GM19468 (cell line): ENCODE data around the gene LAMC2.
"Not testable (repeated sequence)": the region's sequence is repeated elsewhere in the genome, so short reads cannot be mapped to it uniquely, and the experiment has no call there.

Source experiments
- ATAC-seq: cut with Tn5 transposase; IDR thresholded peaks from one replicate; pipeline ENCODE4 v1.9.1; 2021; ENCODE audit warnings: mild to moderate bottlenecking, moderate library complexity, moderate number of reproducible peaks; ENCODE audit not compliant: unreplicated experiment; ENCODE audit errors: extremely low read depth

LAMC2 gene

DNA sequence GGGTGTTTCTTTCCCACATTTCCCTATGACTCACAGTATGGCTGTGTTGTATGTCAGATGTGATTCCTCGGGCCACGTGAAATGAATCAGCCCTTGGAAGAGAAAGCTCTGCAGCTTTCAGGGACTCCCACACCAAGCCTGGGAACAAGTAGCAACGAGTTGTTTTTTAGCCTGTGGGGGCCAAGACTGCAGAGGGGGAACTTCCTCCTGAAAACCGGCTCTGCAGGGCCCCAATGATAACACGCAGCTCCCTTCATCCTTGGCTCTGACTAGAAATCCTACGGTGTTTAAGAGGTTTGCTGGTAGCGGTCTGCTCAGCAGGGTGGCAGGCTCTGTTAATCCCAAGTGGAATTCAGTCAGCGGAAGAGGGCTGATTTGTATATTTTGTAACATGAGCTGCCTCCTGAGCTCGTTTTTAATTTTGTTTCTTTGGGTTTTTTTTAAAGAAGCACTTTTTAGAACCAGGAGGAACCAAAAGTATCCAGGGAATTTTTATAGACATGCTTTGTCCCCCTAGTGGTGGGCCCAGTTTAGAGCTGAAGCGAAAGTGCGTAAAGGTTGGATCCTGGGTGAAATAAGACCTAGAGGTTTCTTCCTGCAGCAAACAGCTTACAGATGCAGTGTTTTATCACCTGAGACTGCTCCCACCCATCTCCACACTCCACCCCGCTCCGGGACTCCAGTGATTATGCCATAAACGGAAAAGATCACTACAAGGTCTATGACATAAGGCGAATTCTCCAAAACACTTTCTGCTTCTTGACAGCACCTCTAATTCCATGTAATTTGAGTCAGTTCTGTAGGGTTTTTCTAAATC is 48.8 kb downstream of the LAMC2 start:
- ATAC-seq, result no peak

DNA sequence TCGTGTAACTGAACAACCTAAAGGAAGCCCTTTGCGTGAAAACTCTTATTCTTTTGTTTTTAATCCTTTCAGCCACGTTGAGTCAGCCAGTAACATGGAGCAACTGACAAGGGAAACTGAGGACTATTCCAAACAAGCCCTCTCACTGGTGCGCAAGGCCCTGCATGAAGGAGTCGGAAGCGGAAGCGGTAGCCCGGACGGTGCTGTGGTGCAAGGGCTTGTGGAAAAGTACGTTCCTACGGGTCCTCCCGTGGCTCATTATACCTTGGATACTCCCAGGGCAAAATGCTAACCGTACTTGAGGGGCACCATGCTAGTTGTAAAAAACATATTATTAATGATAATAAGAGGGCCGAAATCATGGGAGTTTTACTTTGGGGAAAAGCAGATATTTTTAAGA is 49.4 kb downstream of the LAMC2 start:
- ATAC-seq, result no peak

- ATAC-seq, result no peak
Measured at GRCh38 chr1:183236158-183236725, 50.2 kb downstream of the LAMC2 start.

DNA sequence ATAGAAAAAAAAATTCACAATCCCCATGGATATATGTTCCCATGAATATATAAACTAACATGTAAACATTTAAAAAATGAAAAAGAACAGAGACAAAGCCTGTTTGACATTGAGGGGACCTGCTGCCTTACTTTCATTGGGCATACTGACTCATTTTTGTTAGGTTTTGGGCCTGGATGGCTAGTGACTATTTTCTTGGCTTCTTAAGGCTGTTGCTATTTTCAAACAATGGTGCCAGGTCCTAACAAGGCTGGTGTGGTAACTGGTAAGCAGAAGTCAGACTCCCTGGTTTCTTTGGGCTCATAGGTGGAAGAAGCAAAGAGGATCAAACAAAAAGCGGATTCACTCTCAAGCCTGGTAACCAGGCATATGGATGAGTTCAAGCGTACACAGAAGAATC is 51.0 kb downstream of the LAMC2 start:
- no peak for ATAC-seq

DNA sequence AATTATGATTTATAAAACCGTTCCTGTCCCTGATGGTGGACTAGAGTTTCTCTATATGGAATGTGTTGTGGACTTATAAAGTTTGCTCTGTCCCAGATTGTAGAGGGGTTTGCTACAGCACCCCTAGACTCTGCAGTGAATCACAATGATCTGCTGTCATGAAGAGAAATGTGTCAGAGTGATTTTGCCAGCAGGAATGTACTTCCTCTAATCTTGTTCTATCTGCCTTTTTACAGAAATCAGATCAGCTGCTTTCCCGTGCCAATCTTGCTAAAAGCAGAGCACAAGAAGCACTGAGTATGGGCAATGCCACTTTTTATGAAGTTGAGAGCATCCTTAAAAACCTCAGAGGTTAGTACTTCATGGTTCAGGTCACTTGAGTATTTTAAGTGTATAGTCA is 52.0 kb downstream of the LAMC2 start:
- no peak for ATAC-seq

DNA sequence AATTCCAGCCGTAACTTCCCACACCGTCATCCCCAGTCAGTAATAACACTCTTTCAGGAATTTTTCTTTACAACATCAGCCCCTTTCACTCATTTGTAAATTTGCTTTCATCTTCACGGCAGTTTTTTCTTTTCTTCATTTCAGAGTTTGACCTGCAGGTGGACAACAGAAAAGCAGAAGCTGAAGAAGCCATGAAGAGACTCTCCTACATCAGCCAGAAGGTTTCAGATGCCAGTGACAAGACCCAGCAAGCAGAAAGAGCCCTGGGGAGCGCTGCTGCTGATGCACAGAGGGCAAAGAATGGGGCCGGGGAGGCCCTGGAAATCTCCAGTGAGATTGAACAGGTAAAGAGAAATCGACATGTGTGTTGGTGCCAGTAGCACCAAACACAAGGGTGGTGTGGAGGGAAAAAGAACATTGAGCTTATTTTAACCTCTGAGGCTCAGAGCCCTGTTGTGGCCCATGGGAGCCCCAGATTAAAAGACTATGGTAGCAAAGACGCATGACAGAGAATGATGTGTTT is 53.2 kb downstream of the LAMC2 start:
- ATAC-seq, result no peak

GRCh38 chr1:183239793-183240525 is 53.9 kb downstream of the LAMC2 start:
- ATAC-seq, result no peak

DNA sequence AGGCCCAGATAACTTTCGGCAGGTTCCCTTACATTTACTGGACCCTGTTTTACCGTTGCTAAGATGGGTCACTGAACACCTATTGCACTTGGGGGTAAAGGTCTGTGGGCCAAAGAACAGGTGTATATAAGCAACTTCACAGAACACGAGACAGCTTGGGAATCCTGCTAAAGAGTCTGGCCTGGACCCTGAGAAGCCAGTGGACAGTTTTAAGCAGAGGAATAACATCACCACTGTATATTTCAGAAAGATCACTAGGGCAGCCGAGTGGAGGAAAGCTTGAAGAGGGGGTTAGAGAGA is 54.4 kb downstream of the LAMC2 start:
- no peak for ATAC-seq

- not testable (repeated sequence) for ATAC-seq
Measured at GRCh38 chr1:183240853-183241252, 54.8 kb downstream of the LAMC2 start.

- ATAC-seq, result no peak
Measured at GRCh38 chr1:183241471-183241870, 55.4 kb downstream of the LAMC2 start.

- no peak for ATAC-seq
Measured at GRCh38 chr1:183242556-183242955, 56.5 kb downstream of the LAMC2 start.

DNA sequence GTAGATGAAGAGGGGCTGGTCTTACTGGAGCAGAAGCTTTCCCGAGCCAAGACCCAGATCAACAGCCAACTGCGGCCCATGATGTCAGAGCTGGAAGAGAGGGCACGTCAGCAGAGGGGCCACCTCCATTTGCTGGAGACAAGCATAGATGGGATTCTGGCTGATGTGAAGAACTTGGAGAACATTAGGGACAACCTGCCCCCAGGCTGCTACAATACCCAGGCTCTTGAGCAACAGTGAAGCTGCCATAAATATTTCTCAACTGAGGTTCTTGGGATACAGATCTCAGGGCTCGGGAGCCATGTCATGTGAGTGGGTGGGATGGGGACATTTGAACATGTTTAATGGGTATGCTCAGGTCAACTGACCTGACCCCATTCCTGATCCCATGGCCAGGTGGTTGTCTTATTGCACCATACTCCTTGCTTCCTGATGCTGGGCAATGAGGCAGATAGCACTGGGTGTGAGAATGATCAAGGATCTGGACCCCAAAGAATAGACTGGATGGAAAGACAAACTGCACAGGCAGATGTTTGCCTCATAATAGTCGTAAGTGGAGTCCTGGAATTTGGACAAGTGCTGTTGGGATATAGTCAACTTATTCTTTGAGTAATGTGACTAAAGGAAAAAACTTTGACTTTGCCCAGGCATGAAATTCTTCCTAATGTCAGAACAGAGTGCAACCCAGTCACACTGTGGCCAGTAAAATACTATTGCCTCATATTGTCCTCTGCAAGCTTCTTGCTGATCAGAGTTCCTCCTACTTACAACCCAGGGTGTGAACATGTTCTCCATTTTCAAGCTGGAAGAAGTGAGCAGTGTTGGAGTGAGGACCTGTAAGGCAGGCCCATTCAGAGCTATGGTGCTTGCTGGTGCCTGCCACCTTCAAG is 57.3 kb downstream of the LAMC2 start:
- no peak for ATAC-seq

DNA sequence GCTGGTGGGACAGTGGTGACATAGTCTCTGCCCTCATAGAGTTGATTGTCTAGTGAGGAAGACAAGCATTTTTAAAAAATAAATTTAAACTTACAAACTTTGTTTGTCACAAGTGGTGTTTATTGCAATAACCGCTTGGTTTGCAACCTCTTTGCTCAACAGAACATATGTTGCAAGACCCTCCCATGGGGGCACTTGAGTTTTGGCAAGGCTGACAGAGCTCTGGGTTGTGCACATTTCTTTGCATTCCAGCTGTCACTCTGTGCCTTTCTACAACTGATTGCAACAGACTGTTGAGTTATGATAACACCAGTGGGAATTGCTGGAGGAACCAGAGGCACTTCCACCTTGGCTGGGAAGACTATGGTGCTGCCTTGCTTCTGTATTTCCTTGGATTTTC is 58.4 kb downstream of the LAMC2 start:
- no peak for ATAC-seq

DNA sequence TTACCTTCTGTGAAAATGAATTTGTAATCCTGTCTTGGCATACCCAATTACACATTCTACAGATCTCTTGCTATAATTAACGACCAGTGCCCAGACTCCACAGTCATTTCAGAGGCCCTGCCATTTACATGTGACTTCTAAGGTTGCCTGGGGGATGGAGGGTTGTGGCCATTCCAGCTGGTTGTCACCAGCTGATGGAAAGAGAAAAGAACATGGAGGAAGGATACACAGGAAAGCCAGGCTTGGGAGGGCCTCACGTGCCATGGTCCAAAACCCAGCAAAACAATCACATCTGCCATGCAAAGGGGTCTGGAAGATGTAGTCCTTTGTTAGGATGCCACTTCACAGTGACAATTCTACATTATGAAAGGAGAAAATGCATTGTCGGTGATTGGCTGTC is 59.3 kb downstream of the LAMC2 start:
- ATAC-seq, result no peak

DNA sequence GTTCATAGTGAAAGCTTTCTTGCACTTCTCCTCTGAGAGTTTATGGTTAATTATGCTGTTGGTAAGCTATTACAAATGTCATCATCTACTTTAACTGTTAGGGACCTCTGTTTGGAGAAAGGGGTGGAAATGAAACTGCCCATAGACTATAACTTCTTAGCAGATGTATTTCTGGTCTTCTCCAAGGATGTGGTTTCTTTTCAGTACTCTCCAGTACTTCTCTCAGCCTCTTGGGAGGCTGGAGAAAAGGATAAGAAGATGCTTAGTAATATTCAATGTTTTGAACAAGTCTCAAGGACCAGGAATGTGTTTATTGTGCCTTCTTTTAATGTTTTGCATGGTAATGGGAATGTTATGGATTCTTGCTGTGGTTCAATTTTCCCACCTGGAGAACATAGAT is 60.4 kb downstream of the LAMC2 start:
- ATAC-seq, result no peak

DNA sequence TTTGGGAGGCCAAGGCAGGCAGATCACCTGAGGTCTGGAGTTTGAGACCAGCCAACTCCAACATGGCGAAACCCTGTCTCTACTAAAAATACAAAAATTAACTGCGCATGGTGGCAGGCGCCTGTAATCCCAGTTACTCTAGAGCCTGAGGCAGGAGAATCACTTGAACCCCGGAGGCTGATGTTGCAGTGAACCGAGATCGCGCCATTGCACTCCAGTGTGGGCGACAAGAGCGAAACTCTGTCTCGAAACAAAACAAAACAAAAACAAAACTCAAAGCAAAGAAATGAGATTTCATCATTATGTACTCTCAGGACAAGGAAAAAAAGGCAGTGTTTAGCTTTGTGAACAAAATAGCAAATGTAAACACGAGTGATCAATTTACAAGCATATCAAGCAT is 61.0 kb downstream of the LAMC2 start:
- ATAC-seq, result no peak

- no peak for ATAC-seq
Measured at GRCh38 chr1:183247484-183247883, 61.4 kb downstream of the LAMC2 start.

DNA sequence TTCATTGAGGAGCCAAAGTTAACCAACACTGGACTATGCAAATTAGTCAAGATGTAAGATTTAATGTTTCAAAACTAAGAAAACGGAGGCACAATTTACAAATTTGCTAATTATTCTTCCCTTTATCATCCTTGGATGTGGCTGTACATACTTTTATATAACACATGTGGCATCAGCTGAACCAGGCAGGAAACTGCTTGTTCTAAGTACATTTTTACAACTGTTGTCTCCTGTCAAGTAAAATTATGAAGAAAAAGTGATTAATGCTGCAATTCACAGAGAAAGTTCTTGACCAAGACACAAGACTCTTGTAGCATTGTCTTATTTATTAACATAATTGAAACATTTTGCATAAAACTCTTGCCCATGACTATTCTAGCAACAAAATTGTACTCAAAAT is 61.9 kb downstream of the LAMC2 start:
- no peak for ATAC-seq

GRCh38 chr1:183248989-183249691 is 63.1 kb downstream of the LAMC2 start:
- no peak for ATAC-seq

DNA sequence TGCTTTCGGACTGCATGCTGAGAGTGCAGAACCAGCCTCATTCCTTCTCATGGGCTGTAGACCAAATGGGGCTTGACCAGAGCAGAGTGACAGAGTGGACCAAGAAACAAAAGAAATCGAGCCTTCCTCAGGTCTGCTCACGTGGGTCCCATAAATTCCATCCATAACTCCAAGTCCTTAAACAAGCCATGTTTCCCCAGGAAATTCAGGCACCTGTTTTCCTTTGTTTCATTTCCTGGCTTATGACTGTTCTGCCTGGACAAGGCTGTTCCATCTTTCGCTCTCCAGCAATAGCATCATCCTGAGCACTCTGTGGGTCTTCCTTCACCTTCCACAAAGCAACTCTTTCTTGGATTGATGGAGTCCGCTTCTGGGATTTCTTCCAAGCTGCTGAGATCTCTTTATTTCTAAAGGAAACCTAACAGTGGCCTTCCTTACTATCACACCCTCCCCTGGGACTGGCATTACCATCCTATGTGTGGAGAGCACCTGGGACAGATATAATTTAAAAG is 63.9 kb downstream of the LAMC2 start:
- ATAC-seq, result no peak
